ENCODE measurements around the gene ACCSL.

Gene ACCSL

GRCh38 chr11:44046182-44046581 lies 1.6 kb upstream of the ACCSL start:
- Histone ChIP-seq H2BK5ac (ENCODE audit: low read length) (no peak overlapping the region), H2BK15ac (ENCODE audit: low read length) (no peak overlapping the region), H3K4ac (ENCODE audit: low read length) (no peak overlapping the region), H4K8ac (ENCODE audit: low read depth, low read length) (no peak overlapping the region), H3K14ac (ENCODE audit: low read length) (no peak overlapping the region), H3K27me3 (ENCODE audit: control insufficient read depth in 3 of 3, insufficient read depth in 3 of 3, low read depth in 1 of 3, low read length in 3 of 3) (peaks cover 0 to 14% (median 0%) of the 10 kb centered on the region in 3 experiments), H3K9me3 (replicated peaks in 1 of 2; ENCODE audit: control insufficient read depth in 2 of 2, insufficient read depth in 1 of 2, low read depth in 1 of 2, low read length in 2 of 2) (no peaks in the 10 kb centered on the region), H3K27ac (replicated peaks; ENCODE audit: low read length) (no peak overlapping the region), H2AK5ac (ENCODE audit: low read depth, low read length) (no peak overlapping the region), H3K4me2 (ENCODE audit: insufficient read depth, low read length, poor library complexity, severe bottlenecking) (no peak overlapping the region), H3K9ac (ENCODE audit: low read depth, low read length, poor library complexity) (no peak overlapping the region), H2BK12ac (ENCODE audit: low read length) (no peak overlapping the region), H4K91ac (ENCODE audit: low read depth, low read length, poor library complexity) (no peak overlapping the region), H2AFZ (ENCODE audit: low read length) (no peak overlapping the region), H3K4me3 (ENCODE audit: low read length in 2 of 2) (no peak overlapping the region), H3K23ac (ENCODE audit: low read depth, low read length, poor library complexity) (no peak overlapping the region), H2BK120ac (ENCODE audit: low read depth, low read length) (no peak overlapping the region), H3K79me1 (ENCODE audit: low read depth, low read length) (no peaks in the 10 kb centered on the region), H3K4me1 (ENCODE audit: control insufficient read depth in 2 of 2, insufficient read depth in 1 of 2, low read depth in 1 of 2, low read length in 2 of 2) (no peaks in the 10 kb centered on the region), H3K36me3 (replicated peaks in 1 of 2; ENCODE audit: control insufficient read depth in 2 of 2, insufficient read depth in 2 of 2, low read length in 2 of 2) (no peaks in the 10 kb centered on the region), H3K18ac (ENCODE audit: low read length) (no peak overlapping the region)
- no peak for DNase-seq (ENCODE audit: low spot score)
- no CpG with 5 or more reads among the region's 2 CpGs for WGBS, 2 donors (ENCODE audit: extremely low coverage in 2 of 2, insufficient read length in 2 of 2, insufficient replicate concordance in 1 of 2)

DNA sequence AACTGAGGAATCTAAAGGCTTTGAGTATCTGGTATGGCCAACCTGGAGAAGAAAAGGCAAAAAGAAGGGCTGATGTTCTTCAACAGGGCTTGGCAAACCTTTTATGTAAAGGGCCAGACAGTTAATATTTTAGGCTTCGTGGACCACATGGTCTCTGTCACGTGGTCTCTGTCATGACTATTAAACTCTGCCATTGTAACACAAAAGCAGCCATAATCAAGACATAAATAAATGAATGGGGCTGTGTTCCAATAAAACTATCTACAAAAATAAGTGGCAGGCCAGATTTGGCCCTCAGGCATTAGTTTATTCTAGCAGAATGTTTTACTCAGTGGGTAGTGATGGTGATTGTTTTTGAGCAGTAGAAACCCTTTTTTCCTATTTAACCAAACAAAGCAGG lies 483 bp upstream of the ACCSL start:
- Histone ChIP-seq H3K9me3 (replicated peaks in 1 of 2; ENCODE audit: control insufficient read depth in 2 of 2, insufficient read depth in 1 of 2, low read depth in 1 of 2, low read length in 2 of 2) (no peaks in the 10 kb centered on the region), H3K14ac (ENCODE audit: low read length) (no peak overlapping the region), H3K18ac (ENCODE audit: low read length) (no peak overlapping the region), H2BK5ac (ENCODE audit: low read length) (no peak overlapping the region), H2AFZ (ENCODE audit: low read length) (no peak overlapping the region), H2AK5ac (ENCODE audit: low read depth, low read length) (no peak overlapping the region), H3K9ac (ENCODE audit: low read depth, low read length, poor library complexity) (no peak overlapping the region), H3K79me1 (ENCODE audit: low read depth, low read length) (no peaks in the 10 kb centered on the region), H3K27ac (replicated peaks; ENCODE audit: low read length) (no peak overlapping the region), H4K8ac (ENCODE audit: low read depth, low read length) (no peak overlapping the region), H3K27me3 (ENCODE audit: control insufficient read depth in 3 of 3, insufficient read depth in 3 of 3, low read depth in 1 of 3, low read length in 3 of 3) (peaks cover 0 to 20% (median 0%) of the 10 kb centered on the region in 3 experiments), H2BK120ac (ENCODE audit: low read depth, low read length) (no peak overlapping the region), H3K4me1 (ENCODE audit: control insufficient read depth in 2 of 2, insufficient read depth in 1 of 2, low read depth in 1 of 2, low read length in 2 of 2) (no peaks in the 10 kb centered on the region), H3K4me2 (ENCODE audit: insufficient read depth, low read length, poor library complexity, severe bottlenecking) (no peak overlapping the region), H2BK12ac (ENCODE audit: low read length) (no peak overlapping the region), H3K36me3 (replicated peaks in 1 of 2; ENCODE audit: control insufficient read depth in 2 of 2, insufficient read depth in 2 of 2, low read length in 2 of 2) (no peaks in the 10 kb centered on the region), H3K4ac (ENCODE audit: low read length) (no peak overlapping the region), H2BK15ac (ENCODE audit: low read length) (no peak overlapping the region), H4K91ac (ENCODE audit: low read depth, low read length, poor library complexity) (no peak overlapping the region), H3K23ac (ENCODE audit: low read depth, low read length, poor library complexity) (no peak overlapping the region), H3K4me3 (ENCODE audit: low read length in 2 of 2) (no peak overlapping the region)
- no CpG with 5 or more reads among the region's 2 CpGs for WGBS, 2 donors (ENCODE audit: extremely low coverage in 2 of 2, insufficient read length in 2 of 2, insufficient replicate concordance in 1 of 2)
- DNase-seq (ENCODE audit: low spot score), result no peak

DNA sequence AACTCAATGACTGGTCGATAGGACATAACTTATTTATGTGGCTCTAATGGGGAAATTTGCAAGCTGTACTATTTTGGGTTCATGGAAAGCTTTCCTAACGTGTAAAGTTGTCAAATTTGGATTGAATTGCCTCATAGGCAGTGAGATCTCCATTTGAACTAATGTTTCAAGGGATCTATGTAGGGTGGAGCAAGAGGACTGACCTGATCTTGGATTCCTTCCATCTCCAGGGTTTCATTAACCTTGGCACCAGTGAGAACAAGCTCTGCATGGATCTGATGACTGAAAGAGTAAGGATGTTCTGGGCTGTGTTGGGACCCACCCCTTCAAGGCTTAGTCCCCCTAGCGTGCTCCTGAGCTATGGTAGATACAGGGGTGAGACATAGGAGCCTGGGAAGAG lies 2.1 kb downstream of the ACCSL start:
- Histone ChIP-seq H3K27me3 (ENCODE audit: control insufficient read depth in 3 of 3, insufficient read depth in 3 of 3, low read depth in 1 of 3, low read length in 3 of 3) (peaks cover 0 to 22% (median 0%) of the 10 kb centered on the region in 3 experiments), H3K9me3 (replicated peaks in 1 of 2; ENCODE audit: control insufficient read depth in 2 of 2, insufficient read depth in 1 of 2, low read depth in 1 of 2, low read length in 2 of 2) (no peaks in the 10 kb centered on the region), H2AK5ac (ENCODE audit: low read depth, low read length) (no peak overlapping the region), H3K4ac (ENCODE audit: low read length) (no peak overlapping the region), H2BK15ac (ENCODE audit: low read length) (no peak overlapping the region), H3K18ac (ENCODE audit: low read length) (no peak overlapping the region), H2BK5ac (ENCODE audit: low read length) (no peak overlapping the region), H2BK120ac (ENCODE audit: low read depth, low read length) (no peak overlapping the region), H2BK12ac (ENCODE audit: low read length) (no peak overlapping the region), H3K27ac (replicated peaks; ENCODE audit: low read length) (no peak overlapping the region), H3K23ac (ENCODE audit: low read depth, low read length, poor library complexity) (no peak overlapping the region), H3K4me1 (ENCODE audit: control insufficient read depth in 2 of 2, insufficient read depth in 1 of 2, low read depth in 1 of 2, low read length in 2 of 2) (no peaks in the 10 kb centered on the region), H3K79me1 (ENCODE audit: low read depth, low read length) (no peaks in the 10 kb centered on the region), H3K4me2 (ENCODE audit: insufficient read depth, low read length, poor library complexity, severe bottlenecking) (no peak overlapping the region), H3K9ac (ENCODE audit: low read depth, low read length, poor library complexity) (no peak overlapping the region), H4K8ac (ENCODE audit: low read depth, low read length) (no peak overlapping the region), H3K4me3 (ENCODE audit: low read length in 2 of 2) (no peak overlapping the region), H4K91ac (ENCODE audit: low read depth, low read length, poor library complexity) (no peak overlapping the region), H3K14ac (ENCODE audit: low read length) (no peak overlapping the region), H3K36me3 (replicated peaks in 1 of 2; ENCODE audit: control insufficient read depth in 2 of 2, insufficient read depth in 2 of 2, low read length in 2 of 2) (no peaks in the 10 kb centered on the region), H2AFZ (ENCODE audit: low read length) (no peak overlapping the region)
- no CpG with 5 or more reads among the region's 3 CpGs for WGBS, 2 donors (ENCODE audit: extremely low coverage in 2 of 2, insufficient read length in 2 of 2, insufficient replicate concordance in 1 of 2)
- no peak for DNase-seq (ENCODE audit: low spot score)

DNA sequence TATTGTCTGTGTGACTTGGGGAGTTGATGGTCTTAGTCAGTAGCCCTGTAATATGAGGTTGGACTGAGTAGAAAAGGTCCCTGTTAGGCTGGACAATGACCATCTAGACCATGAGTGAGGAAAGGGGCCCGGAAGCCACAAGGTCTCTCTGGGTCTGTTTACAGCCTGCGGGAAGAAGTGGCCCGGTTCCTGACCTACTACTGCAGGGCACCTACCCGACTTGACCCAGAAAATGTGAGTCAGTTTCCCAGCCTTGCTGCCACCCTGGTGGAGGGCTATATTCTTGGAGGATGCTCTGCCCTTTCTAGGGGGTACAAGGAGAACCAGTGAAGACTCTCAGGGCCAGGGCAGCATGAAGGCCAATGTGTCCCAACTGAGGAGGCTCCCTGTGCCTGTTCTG lies 3.4 kb downstream of the ACCSL start:
- no peak overlapping the region for H3K27ac ChIP-seq (replicated peaks; ENCODE audit: low read length)
- no peak overlapping the region for H2BK120ac ChIP-seq (ENCODE audit: low read depth, low read length)
- H3K79me1 ChIP-seq (ENCODE audit: low read depth, low read length), result no peaks in the 10 kb centered on the region
- no peak overlapping the region for H3K18ac ChIP-seq (ENCODE audit: low read length)
- no peak overlapping the region for H4K91ac ChIP-seq (ENCODE audit: low read depth, low read length, poor library complexity)
- WGBS, 2 donors (ENCODE audit: extremely low coverage in 2 of 2, insufficient read length in 2 of 2, insufficient replicate concordance in 1 of 2), result no CpG with 5 or more reads among the region's 4 CpGs
- no peak overlapping the region for H2BK12ac ChIP-seq (ENCODE audit: low read length)
- H3K4me2 ChIP-seq (ENCODE audit: insufficient read depth, low read length, poor library complexity, severe bottlenecking), result no peak overlapping the region
- H3K4ac ChIP-seq (ENCODE audit: low read length), result no peak overlapping the region
- peak overlapping the region; percentile 19 for H3K23ac ChIP-seq (ENCODE audit: low read depth, low read length, poor library complexity)
- no peak overlapping the region for H3K9ac ChIP-seq (ENCODE audit: low read depth, low read length, poor library complexity)
- H3K4me3 ChIP-seq (ENCODE audit: low read length in 2 of 2), result no peak overlapping the region
- H3K14ac ChIP-seq (ENCODE audit: low read length), result no peak overlapping the region
- H3K9me3 ChIP-seq (replicated peaks in 1 of 2; ENCODE audit: control insufficient read depth in 2 of 2, insufficient read depth in 1 of 2, low read depth in 1 of 2, low read length in 2 of 2), result no peaks in the 10 kb centered on the region
- no peak overlapping the region for H4K8ac ChIP-seq (ENCODE audit: low read depth, low read length)
- no peak overlapping the region for H2BK15ac ChIP-seq (ENCODE audit: low read length)
- DNase-seq (ENCODE audit: low spot score), result no peak
- no peaks in the 10 kb centered on the region for H3K4me1 ChIP-seq (ENCODE audit: control insufficient read depth in 2 of 2, insufficient read depth in 1 of 2, low read depth in 1 of 2, low read length in 2 of 2)
- peaks cover 0 to 28% (median 0%) of the 10 kb centered on the region in 3 experiments for H3K27me3 ChIP-seq (ENCODE audit: control insufficient read depth in 3 of 3, insufficient read depth in 3 of 3, low read depth in 1 of 3, low read length in 3 of 3)
- H3K36me3 ChIP-seq (replicated peaks in 1 of 2; ENCODE audit: control insufficient read depth in 2 of 2, insufficient read depth in 2 of 2, low read length in 2 of 2), result no peaks in the 10 kb centered on the region
- H2AK5ac ChIP-seq (ENCODE audit: low read depth, low read length), result no peak overlapping the region
- H2BK5ac ChIP-seq (ENCODE audit: low read length), result no peak overlapping the region
- no peak overlapping the region for H2AFZ ChIP-seq (ENCODE audit: low read length)
